ENCODE results near the gene APBA1.
"Not testable (repeated sequence)": the region's sequence is repeated elsewhere in the genome, so short reads cannot be mapped to it uniquely, and the experiment has no call there.

Gene APBA1

GRCh38 chr9:69433968-69434367 is 238.2 kb downstream of the APBA1 start:
- DNase-seq, result no peak

- no peak for DNase-seq
Measured at GRCh38 chr9:69433392-69433791, 238.8 kb downstream of the APBA1 start.

GRCh38 chr9:69432623-69433022 is 239.5 kb downstream of the APBA1 start:
- DNase-seq, result no peak

GRCh38 chr9:69431777-69432176 is 240.4 kb downstream of the APBA1 start:
- DNase-seq, result no peak

- no peak for DNase-seq
Measured at GRCh38 chr9:69431203-69431602, 241.0 kb downstream of the APBA1 start.

- DNase-seq, result no peak
Measured at GRCh38 chr9:69430206-69430605, 242.0 kb downstream of the APBA1 start.

GRCh38 chr9:69429281-69429680 is 242.9 kb downstream of the APBA1 start:
- no peak for DNase-seq

- no peak for DNase-seq
Measured at GRCh38 chr9:69428017-69428785, 244.0 kb downstream of the APBA1 start.

- DNase-seq, result no peak
Measured at GRCh38 chr9:69427286-69427685, 244.9 kb downstream of the APBA1 start.

- no peak for DNase-seq
Measured at GRCh38 chr9:69425136-69425801, 246.9 kb downstream of the APBA1 start.

GRCh38 chr9:69421908-69422801 is 250.0 kb downstream of the APBA1 start:
- peak; percentile 87 for DNase-seq

- DNase-seq, result no peak
Measured at GRCh38 chr9:69420611-69421270, 251.4 kb downstream of the APBA1 start.

GRCh38 chr9:69412741-69413150 is 259.4 kb downstream of the APBA1 start:
- DNase-seq, result peak; percentile 86

- peak; percentile 29 for DNase-seq
Measured at GRCh38 chr9:69411931-69412740, 260.0 kb downstream of the APBA1 start.

GRCh38 chr9:69411246-69411645 is 260.9 kb downstream of the APBA1 start:
- no peak for DNase-seq

GRCh38 chr9:69409936-69410335 is 262.2 kb downstream of the APBA1 start:
- not testable (repeated sequence) for DNase-seq

- DNase-seq, result no peak
Measured at GRCh38 chr9:69400470-69400869, 271.7 kb downstream of the APBA1 start.

GRCh38 chr9:69397384-69398214 is 274.6 kb downstream of the APBA1 start:
- no peak for DNase-seq

- no peak for DNase-seq
Measured at GRCh38 chr9:69396759-69397158, 275.4 kb downstream of the APBA1 start.

GRCh38 chr9:69395718-69396117 is 276.5 kb downstream of the APBA1 start:
- no peak for DNase-seq

- DNase-seq, result no peak
Measured at GRCh38 chr9:69393425-69393824, 278.7 kb downstream of the APBA1 start.

All from retina (tissue), 1 donor.